ENCODE results near the gene CDC42EP2.

CDC42EP2 gene

DNA sequence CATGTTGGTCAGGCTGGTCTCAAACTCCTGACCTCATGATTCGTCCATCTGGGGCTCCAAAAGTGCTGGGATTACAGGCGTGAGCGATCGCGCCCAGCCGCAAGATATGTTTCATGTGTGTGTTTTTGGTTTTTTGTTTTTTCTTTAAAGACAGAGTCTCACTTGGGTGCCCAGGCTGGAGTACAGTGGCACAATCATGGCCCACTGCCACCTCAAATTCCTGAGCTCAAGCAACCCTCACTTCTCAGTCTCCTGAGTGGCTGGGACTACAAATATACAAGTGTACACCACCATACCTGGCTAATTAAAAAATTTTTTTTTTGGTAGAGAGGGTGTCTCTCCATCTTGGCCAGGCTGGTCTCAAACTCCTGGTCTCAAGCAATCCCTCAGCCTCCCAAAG, 48.3 kb downstream of the CDC42EP2 start:
- DNase-seq, result no peak

DNA sequence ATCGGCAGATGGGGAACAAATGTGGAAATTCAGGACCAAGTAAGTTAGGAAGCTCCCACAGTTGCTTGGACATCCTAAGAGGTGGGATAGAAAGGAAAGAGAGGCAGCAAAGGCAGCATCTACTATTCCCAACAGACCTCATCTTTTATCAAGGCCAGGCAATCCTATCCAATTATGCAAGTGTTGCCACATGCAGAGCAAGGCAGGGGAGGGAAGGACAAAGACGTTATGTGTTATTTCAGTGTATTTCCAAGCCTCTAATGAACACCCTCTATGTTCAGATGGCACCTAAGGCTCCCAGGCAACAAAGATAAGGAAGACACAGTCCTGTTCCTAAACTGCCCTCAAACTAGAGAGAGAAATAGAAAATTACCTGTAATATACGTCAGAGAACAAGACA, 49.1 kb downstream of the CDC42EP2 start:
- no peak for DNase-seq

DNA sequence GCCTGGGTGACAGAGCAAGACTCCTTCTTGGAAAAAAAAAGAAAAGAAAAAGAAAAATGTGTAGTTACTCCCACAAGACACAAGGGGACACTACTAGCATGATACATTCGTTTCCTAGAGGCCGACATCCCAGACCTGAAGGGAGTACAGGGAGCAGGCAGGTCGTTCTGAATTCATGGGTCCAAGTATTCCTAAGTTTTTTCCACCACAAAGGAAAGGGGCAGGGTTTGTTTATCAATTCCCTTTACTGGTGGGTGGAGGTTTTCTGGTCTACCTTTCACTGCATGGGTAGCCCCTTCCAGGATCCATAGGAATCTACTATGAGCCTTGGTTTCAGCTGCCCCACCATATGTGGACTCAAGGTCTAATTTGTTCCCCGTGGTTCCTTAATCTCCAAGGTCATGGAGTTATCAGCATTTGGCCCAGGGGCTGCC, 51.7 kb downstream of the CDC42EP2 start:
- DNase-seq, result peak; percentile 39

DNA sequence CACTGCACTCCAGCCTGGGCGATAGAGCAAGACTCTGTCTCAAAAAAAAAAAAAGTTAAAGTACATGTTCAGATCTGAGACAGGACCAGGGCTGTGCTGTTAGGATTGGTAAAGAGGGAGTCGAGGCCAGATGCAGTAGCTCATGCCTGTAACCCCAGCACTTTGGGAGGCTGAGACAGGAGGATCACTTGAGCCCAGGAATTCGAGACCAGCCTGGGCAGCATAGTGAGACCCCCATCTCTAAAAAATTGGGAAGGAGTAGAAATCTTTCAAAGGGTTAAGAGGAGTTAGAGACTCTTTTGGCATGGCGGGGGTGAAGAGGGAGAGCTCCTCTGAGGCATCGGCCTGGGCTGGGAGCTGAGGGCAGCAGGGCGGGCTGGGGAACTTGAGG, 56.0 kb downstream of the CDC42EP2 start:
- DNase-seq, result no peak
